ENCODE measurements around the gene SLC22A2. TPM values are rescaled to one million over a fixed set of nuclear protein-coding genes. Genes with fewer than 3 reads are reported as not detected.

SLC22A2 gene
- total RNA-seq, 1 donor from 2014 or later: not detected

DNA sequence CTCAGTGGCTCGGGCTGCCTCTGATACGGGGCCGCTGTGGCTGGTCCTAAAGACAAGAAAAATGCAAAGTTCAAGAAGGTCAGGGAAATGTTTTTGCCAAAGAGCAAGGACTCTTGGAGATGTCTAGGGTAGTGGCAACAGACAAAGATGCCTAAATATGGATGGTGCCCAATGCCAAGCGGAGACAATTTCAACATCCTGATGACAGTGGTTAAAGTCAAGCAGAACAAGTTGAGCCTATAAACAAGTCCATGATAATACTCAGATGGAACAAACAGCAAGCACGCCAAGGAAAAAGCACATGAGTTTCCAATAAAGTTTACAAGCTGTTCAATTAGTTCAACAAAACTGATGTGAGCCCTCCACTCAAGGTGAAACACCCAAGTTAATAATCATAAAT is 85.9 kb downstream of the SLC22A2 start:
- Mint-ChIP-seq H3K27ac (ENCODE audit: unreplicated experiment) (no peak overlapping the region), H3K36me3 (ENCODE audit: unreplicated experiment) (no peaks in the 10 kb centered on the region), H3K27me3 (ENCODE audit: unreplicated experiment) (peaks cover 10% of the 10 kb centered on the region), H3K4me3 (ENCODE audit: unreplicated experiment) (no peak overlapping the region), H3K9me3 (ENCODE audit: unreplicated experiment) (no peaks in the 10 kb centered on the region), H3K4me1 (ENCODE audit: unreplicated experiment) (no peaks in the 10 kb centered on the region)
- TF ChIP-seq, protein P1, sequence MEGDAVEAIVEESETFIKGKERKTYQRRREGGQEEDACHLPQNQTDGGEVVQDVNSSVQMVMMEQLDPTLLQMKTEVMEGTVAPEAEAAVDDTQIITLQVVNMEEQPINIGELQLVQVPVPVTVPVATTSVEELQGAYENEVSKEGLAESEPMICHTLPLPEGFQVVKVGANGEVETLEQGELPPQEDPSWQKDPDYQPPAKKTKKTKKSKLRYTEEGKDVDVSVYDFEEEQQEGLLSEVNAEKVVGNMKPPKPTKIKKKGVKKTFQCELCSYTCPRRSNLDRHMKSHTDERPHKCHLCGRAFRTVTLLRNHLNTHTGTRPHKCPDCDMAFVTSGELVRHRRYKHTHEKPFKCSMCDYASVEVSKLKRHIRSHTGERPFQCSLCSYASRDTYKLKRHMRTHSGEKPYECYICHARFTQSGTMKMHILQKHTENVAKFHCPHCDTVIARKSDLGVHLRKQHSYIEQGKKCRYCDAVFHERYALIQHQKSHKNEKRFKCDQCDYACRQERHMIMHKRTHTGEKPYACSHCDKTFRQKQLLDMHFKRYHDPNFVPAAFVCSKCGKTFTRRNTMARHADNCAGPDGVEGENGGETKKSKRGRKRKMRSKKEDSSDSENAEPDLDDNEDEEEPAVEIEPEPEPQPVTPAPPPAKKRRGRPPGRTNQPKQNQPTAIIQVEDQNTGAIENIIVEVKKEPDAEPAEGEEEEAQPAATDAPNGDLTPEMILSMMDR (IDR thresholded peaks at IDR 0.05): no peak
- DNase-seq (ENCODE audit: extremely low spot score, unreplicated experiment): no peak

DNA sequence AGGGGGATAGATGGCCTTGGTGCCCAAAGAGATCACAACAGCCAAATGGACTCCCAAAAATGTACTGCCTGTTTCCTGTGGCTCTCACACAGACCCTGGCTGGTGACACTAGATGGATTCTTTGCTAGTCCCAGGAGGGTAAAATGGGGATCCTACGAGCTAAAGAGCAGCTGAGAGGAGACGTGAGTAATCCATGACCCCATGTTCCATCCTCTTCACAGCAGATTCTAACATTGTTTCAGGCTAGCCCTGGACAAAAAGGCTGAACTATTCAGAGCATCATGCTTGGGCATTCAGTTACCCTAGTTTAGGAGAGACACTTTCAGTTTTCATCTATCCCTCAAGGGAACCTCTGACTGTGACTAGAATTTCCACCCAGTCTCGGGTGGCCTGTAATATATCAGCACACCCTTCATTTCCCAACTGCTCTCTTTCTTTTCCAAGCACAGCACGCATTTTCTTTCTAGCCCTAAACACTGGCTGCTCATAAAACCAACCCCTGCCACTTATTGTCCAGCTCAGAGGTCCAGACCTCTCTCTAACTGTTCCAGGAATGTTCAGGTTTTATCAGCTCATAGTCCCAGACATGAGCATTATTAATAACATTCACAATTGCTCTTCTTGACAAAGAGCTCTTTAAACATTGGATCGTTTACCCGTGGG is 88.5 kb downstream of the SLC22A2 start:
- H3K27ac Mint-ChIP-seq (ENCODE audit: unreplicated experiment): no peak overlapping the region
- H3K36me3 Mint-ChIP-seq (ENCODE audit: unreplicated experiment): no peaks in the 10 kb centered on the region
- peaks cover 2% of the 10 kb centered on the region for H3K9me3 Mint-ChIP-seq (ENCODE audit: unreplicated experiment)
- H3K4me1 Mint-ChIP-seq (ENCODE audit: unreplicated experiment): no peaks in the 10 kb centered on the region
- peaks cover 2% of the 10 kb centered on the region for H3K27me3 Mint-ChIP-seq (ENCODE audit: unreplicated experiment)
- TF ChIP-seq, protein P1 (IDR thresholded peaks at IDR 0.05): no peak
- no peak overlapping the region for H3K4me3 Mint-ChIP-seq (ENCODE audit: unreplicated experiment)
- DNase-seq (ENCODE audit: extremely low spot score, unreplicated experiment): no peak

DNA sequence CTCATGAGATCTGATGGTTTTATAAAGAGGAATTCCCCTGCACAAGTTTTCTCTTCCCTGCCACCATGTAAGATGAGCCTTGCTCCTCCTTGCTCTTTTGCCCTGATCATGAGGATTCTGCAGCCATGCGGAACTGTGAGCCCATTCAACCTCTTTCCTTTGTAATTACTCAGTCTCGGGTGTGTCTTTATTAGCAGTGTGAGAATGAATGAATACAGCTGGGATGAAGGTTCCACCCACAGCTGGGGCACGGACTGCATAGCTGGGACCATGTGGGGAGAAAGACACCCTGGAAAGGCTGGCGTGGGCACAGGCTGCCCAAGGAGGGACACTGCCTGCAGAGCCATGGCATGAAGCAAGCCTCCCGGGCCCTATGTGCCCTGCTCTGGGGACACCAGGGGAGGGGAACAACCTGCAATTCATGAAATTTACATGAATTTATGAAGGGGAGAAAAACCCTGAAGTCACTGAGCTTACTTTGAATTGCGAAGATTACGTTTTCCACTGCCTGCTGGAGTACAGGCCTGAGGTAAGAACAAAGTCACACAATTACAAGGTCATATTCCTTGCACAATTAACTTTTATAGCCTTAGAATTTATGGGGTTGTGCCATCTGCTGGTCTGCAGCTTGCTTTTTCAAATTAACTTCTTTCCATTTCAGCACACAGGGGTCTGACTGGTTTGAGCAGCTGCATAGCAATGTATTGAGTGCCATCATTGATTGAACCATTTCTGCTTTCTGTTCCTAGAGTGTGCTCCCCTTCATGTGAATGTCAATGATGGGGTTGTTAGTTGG is 90.8 kb downstream of the SLC22A2 start:
- TF ChIP-seq, protein P1 (IDR thresholded peaks at IDR 0.05): no peak
- Mint-ChIP-seq H3K4me1 (ENCODE audit: unreplicated experiment) (no peaks in the 10 kb centered on the region), H3K36me3 (ENCODE audit: unreplicated experiment) (no peaks in the 10 kb centered on the region), H3K27me3 (ENCODE audit: unreplicated experiment) (no peaks in the 10 kb centered on the region), H3K27ac (ENCODE audit: unreplicated experiment) (no peak overlapping the region), H3K4me3 (ENCODE audit: unreplicated experiment) (no peak overlapping the region), H3K9me3 (ENCODE audit: unreplicated experiment) (peaks cover 4% of the 10 kb centered on the region)
- no peak for DNase-seq (ENCODE audit: extremely low spot score, unreplicated experiment)

Other genes with a start within 250 kb of the SLC22A2 start
- 1.0 and 1.5 TPM in 2 replicates for gene SLC22A1, start 137.0 kb downstream of the SLC22A2 start, total RNA-seq
- gene SLC22A3, start 89.6 kb upstream of the SLC22A2 start, total RNA-seq: not detected in 2 replicates

All from osteocyte (in vitro differentiated cells).